ENCODE data around the gene SGPL1. TPM values are rescaled to one million over a fixed set of nuclear protein-coding genes. Genes with fewer than 3 reads are reported as not detected.

The SGPL1 gene
- total RNA-seq, 1 experiment from 2014 or later, result 127 TPM

DNA sequence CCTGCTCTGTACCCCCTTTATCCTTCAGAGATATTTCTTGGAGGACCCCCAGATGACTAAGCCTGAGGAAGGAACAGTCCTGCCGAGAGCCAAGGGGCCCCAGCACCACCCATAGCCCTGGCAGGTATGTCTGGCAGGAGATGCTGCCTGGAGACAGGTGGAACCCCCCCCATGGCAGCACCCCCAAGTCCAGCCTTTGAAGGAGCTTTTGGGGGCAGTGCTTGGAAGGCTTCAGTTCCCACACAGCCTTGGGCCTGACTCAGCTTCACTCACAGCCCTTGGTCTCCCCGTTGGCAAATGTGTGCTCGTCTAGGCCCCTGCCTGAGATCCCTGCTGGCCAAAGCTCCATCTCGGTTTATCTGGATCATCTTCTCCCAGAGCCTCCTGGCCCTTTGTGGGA, 95.6 kb downstream of the SGPL1 start:
- no peak overlapping the region for H3K27ac Mint-ChIP-seq (ENCODE audit: unreplicated experiment)
- Histone ChIP-seq H3K27me3 (replicated peaks; ENCODE audit: control insufficient read depth, insufficient read depth, low read length) (no peaks in the 10 kb centered on the region), H3K36me3 (ENCODE audit: control insufficient read depth, insufficient read depth, low read length) (no peaks in the 10 kb centered on the region), H3K4me3 (ENCODE audit: low read depth, low read length) (no peak overlapping the region), H3K4me1 (no peaks in the 10 kb centered on the region), H3K9me3 (no peaks in the 10 kb centered on the region)
- ChIA-PET POLR2A (interaction anchor here (0.6 kb wide), 1 partner anchor 831 kb away, joined by 4 read pairs; no protein-coding TSS in a partner anchor), CTCF (no interaction called here)
- H3K36me3 Mint-ChIP-seq (ENCODE audit: insufficient read depth, unreplicated experiment), result no peaks in the 10 kb centered on the region
- BruUV-seq (replicated peaks), result no TSS peak
- peaks cover 18% of the 10 kb centered on the region for H3K27me3 Mint-ChIP-seq (ENCODE audit: insufficient read depth, unreplicated experiment)
- no peak for DNase-seq
- H3K9me3 Mint-ChIP-seq (ENCODE audit: unreplicated experiment), result no peaks in the 10 kb centered on the region
- no peaks in the 10 kb centered on the region for H3K4me1 Mint-ChIP-seq (ENCODE audit: low read depth, unreplicated experiment)
- no peak overlapping the region for H3K4me3 Mint-ChIP-seq (ENCODE audit: unreplicated experiment)
- TF ChIP-seq, protein P1, sequence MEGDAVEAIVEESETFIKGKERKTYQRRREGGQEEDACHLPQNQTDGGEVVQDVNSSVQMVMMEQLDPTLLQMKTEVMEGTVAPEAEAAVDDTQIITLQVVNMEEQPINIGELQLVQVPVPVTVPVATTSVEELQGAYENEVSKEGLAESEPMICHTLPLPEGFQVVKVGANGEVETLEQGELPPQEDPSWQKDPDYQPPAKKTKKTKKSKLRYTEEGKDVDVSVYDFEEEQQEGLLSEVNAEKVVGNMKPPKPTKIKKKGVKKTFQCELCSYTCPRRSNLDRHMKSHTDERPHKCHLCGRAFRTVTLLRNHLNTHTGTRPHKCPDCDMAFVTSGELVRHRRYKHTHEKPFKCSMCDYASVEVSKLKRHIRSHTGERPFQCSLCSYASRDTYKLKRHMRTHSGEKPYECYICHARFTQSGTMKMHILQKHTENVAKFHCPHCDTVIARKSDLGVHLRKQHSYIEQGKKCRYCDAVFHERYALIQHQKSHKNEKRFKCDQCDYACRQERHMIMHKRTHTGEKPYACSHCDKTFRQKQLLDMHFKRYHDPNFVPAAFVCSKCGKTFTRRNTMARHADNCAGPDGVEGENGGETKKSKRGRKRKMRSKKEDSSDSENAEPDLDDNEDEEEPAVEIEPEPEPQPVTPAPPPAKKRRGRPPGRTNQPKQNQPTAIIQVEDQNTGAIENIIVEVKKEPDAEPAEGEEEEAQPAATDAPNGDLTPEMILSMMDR (IDR thresholded peaks at IDR 0.05; ENCODE audit: insufficient read depth in 1 of 2, low read depth in 1 of 2, low read length in 1 of 2, severe bottlenecking in 1 of 2, unreplicated experiment in 1 of 2), result no peak
- intact Hi-C loops (cut with micrococcal nuclease; ENCODE audit: unreplicated experiment), result no loop called here

DNA sequence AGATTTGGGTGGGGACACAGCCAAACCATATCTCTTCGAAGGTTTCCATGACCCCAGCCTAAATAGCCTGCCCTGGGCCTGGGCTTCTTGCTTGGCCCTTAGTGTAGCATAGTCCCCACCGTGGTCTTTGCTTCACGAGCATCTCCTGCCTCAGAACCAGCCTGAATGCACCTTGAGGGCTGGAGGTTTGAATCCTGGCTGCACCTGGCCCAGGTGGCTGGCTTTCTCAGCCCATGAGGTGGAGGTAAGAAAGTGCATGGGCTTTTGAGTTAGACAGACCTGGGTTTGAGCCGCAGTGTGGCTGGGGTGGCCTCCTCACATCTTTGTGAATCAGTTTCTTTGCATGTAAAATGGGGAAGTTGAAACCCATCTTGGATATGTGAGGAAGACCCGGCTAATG, 96.8 kb downstream of the SGPL1 start:
- Mint-ChIP-seq H3K27ac (ENCODE audit: unreplicated experiment) (no peak overlapping the region), H3K27me3 (ENCODE audit: insufficient read depth, unreplicated experiment) (peaks cover 22% of the 10 kb centered on the region)

DNA sequence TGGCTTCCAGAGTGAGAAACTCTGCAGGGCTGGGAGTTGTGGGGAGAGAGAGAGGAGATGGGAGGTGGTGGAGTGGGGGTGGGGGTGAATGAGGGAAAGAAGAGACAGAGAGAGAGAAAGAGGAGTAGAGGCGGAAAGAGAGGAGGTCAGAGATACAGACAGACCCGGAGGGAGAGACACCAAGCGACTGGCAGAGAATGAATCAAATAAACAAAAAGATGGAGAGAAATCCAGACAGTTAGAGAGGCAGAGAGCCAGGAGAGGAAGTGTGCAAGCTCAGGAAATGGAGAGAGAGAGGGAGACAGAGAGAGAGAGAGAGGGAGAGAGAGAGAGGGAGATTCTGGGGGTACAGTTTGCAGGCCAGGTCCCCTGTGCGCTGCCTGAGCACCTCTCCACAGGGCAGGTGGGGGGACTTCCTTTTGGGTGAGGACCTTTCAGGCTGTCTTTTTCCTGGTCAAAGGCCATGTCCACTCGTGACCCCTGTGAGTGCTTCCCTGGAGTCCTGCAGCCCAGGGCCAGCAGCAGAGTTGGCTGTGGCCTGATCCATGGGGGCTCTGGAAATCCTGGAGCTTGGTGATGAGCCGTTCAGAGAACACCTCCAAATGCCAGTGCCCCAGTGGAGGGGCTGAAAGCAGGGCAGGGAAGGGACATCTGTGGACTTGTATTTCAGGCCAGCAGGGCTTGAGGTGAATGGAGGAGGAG, 97.6 kb downstream of the SGPL1 start:
- CTCF ChIA-PET, result no interaction called here
- H3K27me3 Mint-ChIP-seq (ENCODE audit: insufficient read depth, unreplicated experiment), result peaks cover 23% of the 10 kb centered on the region

More for the DNA sequence above, 96.8 kb downstream of the SGPL1 start:
- CTCF ChIA-PET, result no interaction called here
- peak in 1 of 2 experiments; percentile 20 for DNase-seq
- Mint-ChIP-seq H3K4me3 (ENCODE audit: unreplicated experiment) (no peak overlapping the region), H3K9me3 (ENCODE audit: unreplicated experiment) (no peaks in the 10 kb centered on the region), H3K36me3 (ENCODE audit: insufficient read depth, unreplicated experiment) (no peaks in the 10 kb centered on the region), H3K4me1 (ENCODE audit: low read depth, unreplicated experiment) (no peaks in the 10 kb centered on the region)
- intact Hi-C loops (cut with micrococcal nuclease; ENCODE audit: unreplicated experiment), result no loop called here
- POLR2A ChIA-PET, result no interaction called here
- no peaks in the 10 kb centered on the region for H3K9me3 ChIP-seq
- no peaks in the 10 kb centered on the region for H3K27me3 ChIP-seq (replicated peaks; ENCODE audit: control insufficient read depth, insufficient read depth, low read length)
- TF ChIP-seq, protein P1 (IDR thresholded peaks at IDR 0.05; ENCODE audit: insufficient read depth in 1 of 2, low read depth in 1 of 2, low read length in 1 of 2, severe bottlenecking in 1 of 2, unreplicated experiment in 1 of 2), result no peak
- no TSS peak for BruUV-seq (replicated peaks)
- H3K36me3 ChIP-seq (ENCODE audit: control insufficient read depth, insufficient read depth, low read length), result no peaks in the 10 kb centered on the region
- no peak overlapping the region for H3K4me3 ChIP-seq (ENCODE audit: low read depth, low read length)
- no peaks in the 10 kb centered on the region for H3K4me1 ChIP-seq

More for the DNA sequence above, 97.6 kb downstream of the SGPL1 start:
- no TSS peak for BruUV-seq (replicated peaks)
- H3K4me3 Mint-ChIP-seq (ENCODE audit: unreplicated experiment), result no peak overlapping the region
- H3K9me3 Mint-ChIP-seq (ENCODE audit: unreplicated experiment), result no peaks in the 10 kb centered on the region
- no peaks in the 10 kb centered on the region for H3K9me3 ChIP-seq
- intact Hi-C loops (cut with micrococcal nuclease; ENCODE audit: unreplicated experiment), result no loop called here
- H3K27me3 ChIP-seq (replicated peaks; ENCODE audit: control insufficient read depth, insufficient read depth, low read length), result no peaks in the 10 kb centered on the region
- H3K36me3 Mint-ChIP-seq (ENCODE audit: insufficient read depth, unreplicated experiment), result no peaks in the 10 kb centered on the region
- no peak overlapping the region for H3K4me3 ChIP-seq (ENCODE audit: low read depth, low read length)
- TF ChIP-seq, protein P1 (IDR thresholded peaks at IDR 0.05; ENCODE audit: insufficient read depth in 1 of 2, low read depth in 1 of 2, low read length in 1 of 2, severe bottlenecking in 1 of 2, unreplicated experiment in 1 of 2), result no peak
- H3K27ac Mint-ChIP-seq (ENCODE audit: unreplicated experiment), result no peak overlapping the region
- H3K36me3 ChIP-seq (ENCODE audit: control insufficient read depth, insufficient read depth, low read length), result no peaks in the 10 kb centered on the region
- H3K4me1 ChIP-seq, result no peaks in the 10 kb centered on the region
- POLR2A ChIA-PET, result no interaction called here
- no peak for DNase-seq
- H3K4me1 Mint-ChIP-seq (ENCODE audit: low read depth, unreplicated experiment), result no peaks in the 10 kb centered on the region

Data from Caco-2 (cell line).